Measurements from ENCODE around the gene VWF. TPM values are rescaled to one million over a fixed set of nuclear protein-coding genes. Genes with fewer than 3 reads are reported as not detected.

Gene VWF
- total and polyA plus RNA-seq, 2 experiments from 2014 or later, result 0.42 to 0.56 TPM

DNA sequence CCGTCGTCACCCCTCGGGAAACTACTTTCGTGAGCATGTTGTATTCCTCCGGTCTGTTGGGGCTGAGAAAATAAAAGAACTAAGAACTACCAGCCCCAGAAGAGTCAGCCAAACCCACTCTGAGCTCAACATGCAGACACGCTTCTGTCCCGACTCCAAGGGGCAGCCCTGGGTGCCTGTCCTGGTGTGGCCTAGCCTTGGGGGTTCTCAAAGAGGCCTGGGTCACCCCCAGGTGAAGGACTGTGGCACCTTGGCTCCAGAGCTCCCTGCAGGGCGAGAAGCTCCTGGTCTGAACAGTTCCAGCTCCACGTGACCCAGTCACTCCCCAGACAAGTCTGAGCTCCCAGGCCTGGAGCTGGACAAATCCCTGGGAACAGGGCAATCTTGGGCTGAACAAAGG lies 87.0 kb downstream of the VWF start:
- Histone ChIP-seq H3K27me3 (ENCODE audit: insufficient read depth) (no peaks in the 10 kb centered on the region), H3K4me3 (no peak overlapping the region), H3K4me2 (no peak overlapping the region), H4K20me1 (replicated peaks; ENCODE audit: insufficient read depth) (no peaks in the 10 kb centered on the region), H3F3A (replicated peaks; ENCODE audit: low read depth) (no peaks in the 10 kb centered on the region), H3K9me2 (ENCODE audit: insufficient read depth) (no peaks in the 10 kb centered on the region), H3K4me1 (ENCODE audit: insufficient read depth) (no peaks in the 10 kb centered on the region), H3K36me3 (ENCODE audit: insufficient read depth) (no peaks in the 10 kb centered on the region), H2AFZ (no peak overlapping the region), H3K79me2 (replicated peaks; ENCODE audit: insufficient read depth) (no peaks in the 10 kb centered on the region), H3K27ac (ENCODE audit: low read depth) (no peak overlapping the region)
- Mint-ChIP-seq H3K27ac (no peak overlapping the region), H3K4me1 (peaks cover 19% of the 10 kb centered on the region), H3K36me3 (ENCODE audit: low read depth) (no peaks in the 10 kb centered on the region), H3K4me3 (no peak overlapping the region), H3K27me3 (ENCODE audit: insufficient read depth, low read depth, poor library complexity) (peaks cover 3% of the 10 kb centered on the region), H3K9me3 (no peaks in the 10 kb centered on the region)
- no peak for ATAC-seq
- no peak for DNase-seq (ENCODE audit: low spot score)
- TF ChIP-seq, protein P1, sequence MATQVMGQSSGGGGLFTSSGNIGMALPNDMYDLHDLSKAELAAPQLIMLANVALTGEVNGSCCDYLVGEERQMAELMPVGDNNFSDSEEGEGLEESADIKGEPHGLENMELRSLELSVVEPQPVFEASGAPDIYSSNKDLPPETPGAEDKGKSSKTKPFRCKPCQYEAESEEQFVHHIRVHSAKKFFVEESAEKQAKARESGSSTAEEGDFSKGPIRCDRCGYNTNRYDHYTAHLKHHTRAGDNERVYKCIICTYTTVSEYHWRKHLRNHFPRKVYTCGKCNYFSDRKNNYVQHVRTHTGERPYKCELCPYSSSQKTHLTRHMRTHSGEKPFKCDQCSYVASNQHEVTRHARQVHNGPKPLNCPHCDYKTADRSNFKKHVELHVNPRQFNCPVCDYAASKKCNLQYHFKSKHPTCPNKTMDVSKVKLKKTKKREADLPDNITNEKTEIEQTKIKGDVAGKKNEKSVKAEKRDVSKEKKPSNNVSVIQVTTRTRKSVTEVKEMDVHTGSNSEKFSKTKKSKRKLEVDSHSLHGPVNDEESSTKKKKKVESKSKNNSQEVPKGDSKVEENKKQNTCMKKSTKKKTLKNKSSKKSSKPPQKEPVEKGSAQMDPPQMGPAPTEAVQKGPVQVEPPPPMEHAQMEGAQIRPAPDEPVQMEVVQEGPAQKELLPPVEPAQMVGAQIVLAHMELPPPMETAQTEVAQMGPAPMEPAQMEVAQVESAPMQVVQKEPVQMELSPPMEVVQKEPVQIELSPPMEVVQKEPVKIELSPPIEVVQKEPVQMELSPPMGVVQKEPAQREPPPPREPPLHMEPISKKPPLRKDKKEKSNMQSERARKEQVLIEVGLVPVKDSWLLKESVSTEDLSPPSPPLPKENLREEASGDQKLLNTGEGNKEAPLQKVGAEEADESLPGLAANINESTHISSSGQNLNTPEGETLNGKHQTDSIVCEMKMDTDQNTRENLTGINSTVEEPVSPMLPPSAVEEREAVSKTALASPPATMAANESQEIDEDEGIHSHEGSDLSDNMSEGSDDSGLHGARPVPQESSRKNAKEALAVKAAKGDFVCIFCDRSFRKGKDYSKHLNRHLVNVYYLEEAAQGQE (IDR thresholded peaks at IDR 0.05; ENCODE audit: unreplicated experiment), result no peak
- TF ChIP-seq EZH2phosphoT487 (IDR thresholded peaks at IDR 0.05; ENCODE audit: unreplicated experiment), result no peak
- TF ChIP-seq POLR2AphosphoS5 (IDR thresholded peaks at IDR 0.05; ENCODE audit: low read depth), result no peak
- TF ChIP-seq, protein P2, sequence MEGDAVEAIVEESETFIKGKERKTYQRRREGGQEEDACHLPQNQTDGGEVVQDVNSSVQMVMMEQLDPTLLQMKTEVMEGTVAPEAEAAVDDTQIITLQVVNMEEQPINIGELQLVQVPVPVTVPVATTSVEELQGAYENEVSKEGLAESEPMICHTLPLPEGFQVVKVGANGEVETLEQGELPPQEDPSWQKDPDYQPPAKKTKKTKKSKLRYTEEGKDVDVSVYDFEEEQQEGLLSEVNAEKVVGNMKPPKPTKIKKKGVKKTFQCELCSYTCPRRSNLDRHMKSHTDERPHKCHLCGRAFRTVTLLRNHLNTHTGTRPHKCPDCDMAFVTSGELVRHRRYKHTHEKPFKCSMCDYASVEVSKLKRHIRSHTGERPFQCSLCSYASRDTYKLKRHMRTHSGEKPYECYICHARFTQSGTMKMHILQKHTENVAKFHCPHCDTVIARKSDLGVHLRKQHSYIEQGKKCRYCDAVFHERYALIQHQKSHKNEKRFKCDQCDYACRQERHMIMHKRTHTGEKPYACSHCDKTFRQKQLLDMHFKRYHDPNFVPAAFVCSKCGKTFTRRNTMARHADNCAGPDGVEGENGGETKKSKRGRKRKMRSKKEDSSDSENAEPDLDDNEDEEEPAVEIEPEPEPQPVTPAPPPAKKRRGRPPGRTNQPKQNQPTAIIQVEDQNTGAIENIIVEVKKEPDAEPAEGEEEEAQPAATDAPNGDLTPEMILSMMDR (conservative IDR thresholded peaks at IDR 0.05; ENCODE audit: low read depth in 2 of 2), result no peak
- TF ChIP-seq CREB1 (CRISPR knock-in tag; IDR thresholded peaks at IDR 0.05; ENCODE audit: low read depth), result no peak
- TF ChIP-seq, protein P3, sequence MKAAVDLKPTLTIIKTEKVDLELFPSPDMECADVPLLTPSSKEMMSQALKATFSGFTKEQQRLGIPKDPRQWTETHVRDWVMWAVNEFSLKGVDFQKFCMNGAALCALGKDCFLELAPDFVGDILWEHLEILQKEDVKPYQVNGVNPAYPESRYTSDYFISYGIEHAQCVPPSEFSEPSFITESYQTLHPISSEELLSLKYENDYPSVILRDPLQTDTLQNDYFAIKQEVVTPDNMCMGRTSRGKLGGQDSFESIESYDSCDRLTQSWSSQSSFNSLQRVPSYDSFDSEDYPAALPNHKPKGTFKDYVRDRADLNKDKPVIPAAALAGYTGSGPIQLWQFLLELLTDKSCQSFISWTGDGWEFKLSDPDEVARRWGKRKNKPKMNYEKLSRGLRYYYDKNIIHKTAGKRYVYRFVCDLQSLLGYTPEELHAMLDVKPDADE (IDR thresholded peaks at IDR 0.05), result no peak
- no peak for TF ChIP-seq STAT1 (IDR thresholded peaks at IDR 0.05; ENCODE audit: unreplicated experiment)
- TF ChIP-seq ZNF114 (CRISPR knock-in tag; IDR thresholded peaks at IDR 0.05), result no peak
- TF ChIP-seq, protein P4, sequence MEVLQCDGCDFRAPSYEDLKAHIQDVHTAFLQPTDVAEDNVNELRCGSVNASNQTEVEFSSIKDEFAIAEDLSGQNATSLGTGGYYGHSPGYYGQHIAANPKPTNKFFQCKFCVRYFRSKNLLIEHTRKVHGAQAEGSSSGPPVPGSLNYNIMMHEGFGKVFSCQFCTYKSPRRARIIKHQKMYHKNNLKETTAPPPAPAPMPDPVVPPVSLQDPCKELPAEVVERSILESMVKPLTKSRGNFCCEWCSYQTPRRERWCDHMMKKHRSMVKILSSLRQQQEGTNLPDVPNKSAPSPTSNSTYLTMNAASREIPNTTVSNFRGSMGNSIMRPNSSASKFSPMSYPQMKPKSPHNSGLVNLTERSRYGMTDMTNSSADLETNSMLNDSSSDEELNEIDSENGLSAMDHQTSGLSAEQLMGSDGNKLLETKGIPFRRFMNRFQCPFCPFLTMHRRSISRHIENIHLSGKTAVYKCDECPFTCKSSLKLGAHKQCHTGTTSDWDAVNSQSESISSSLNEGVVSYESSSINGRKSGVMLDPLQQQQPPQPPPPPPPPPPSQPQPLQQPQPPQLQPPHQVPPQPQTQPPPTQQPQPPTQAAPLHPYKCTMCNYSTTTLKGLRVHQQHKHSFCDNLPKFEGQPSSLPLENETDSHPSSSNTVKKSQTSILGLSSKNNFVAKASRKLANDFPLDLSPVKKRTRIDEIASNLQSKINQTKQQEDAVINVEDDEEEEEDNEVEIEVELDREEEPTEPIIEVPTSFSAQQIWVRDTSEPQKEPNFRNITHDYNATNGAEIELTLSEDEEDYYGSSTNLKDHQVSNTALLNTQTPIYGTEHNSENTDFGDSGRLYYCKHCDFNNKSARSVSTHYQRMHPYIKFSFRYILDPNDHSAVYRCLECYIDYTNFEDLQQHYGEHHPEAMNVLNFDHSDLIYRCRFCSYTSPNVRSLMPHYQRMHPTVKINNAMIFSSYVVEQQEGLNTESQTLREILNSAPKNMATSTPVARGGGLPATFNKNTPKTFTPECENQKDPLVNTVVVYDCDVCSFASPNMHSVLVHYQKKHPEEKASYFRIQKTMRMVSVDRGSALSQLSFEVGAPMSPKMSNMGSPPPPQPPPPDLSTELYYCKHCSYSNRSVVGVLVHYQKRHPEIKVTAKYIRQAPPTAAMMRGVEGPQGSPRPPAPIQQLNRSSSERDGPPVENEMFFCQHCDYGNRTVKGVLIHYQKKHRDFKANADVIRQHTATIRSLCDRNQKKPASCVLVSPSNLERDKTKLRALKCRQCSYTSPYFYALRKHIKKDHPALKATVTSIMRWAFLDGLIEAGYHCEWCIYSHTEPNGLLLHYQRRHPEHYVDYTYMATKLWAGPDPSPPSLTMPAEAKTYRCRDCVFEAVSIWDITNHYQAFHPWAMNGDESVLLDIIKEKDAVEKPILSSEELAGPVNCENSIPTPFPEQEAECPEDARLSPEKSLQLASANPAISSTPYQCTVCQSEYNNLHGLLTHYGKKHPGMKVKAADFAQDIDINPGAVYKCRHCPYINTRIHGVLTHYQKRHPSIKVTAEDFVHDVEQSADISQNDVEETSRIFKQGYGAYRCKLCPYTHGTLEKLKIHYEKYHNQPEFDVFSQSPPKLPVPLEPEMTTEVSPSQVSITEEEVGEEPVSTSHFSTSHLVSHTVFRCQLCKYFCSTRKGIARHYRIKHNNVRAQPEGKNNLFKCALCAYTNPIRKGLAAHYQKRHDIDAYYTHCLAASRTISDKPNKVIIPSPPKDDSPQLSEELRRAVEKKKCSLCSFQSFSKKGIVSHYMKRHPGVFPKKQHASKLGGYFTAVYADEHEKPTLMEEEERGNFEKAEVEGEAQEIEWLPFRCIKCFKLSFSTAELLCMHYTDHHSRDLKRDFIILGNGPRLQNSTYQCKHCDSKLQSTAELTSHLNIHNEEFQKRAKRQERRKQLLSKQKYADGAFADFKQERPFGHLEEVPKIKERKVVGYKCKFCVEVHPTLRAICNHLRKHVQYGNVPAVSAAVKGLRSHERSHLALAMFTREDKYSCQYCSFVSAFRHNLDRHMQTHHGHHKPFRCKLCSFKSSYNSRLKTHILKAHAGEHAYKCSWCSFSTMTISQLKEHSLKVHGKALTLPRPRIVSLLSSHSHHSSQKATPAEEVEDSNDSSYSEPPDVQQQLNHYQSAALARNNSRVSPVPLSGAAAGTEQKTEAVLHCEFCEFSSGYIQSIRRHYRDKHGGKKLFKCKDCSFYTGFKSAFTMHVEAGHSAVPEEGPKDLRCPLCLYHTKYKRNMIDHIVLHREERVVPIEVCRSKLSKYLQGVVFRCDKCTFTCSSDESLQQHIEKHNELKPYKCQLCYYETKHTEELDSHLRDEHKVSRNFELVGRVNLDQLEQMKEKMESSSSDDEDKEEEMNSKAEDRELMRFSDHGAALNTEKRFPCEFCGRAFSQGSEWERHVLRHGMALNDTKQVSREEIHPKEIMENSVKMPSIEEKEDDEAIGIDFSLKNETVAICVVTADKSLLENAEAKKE (CRISPR knock-in tag; IDR thresholded peaks at IDR 0.05), result no peak
- no peak for TF ChIP-seq NANOG (IDR thresholded peaks at IDR 0.05; ENCODE audit: borderline replicate concordance)
- TF ChIP-seq EZH2 (IDR thresholded peaks at IDR 0.05; ENCODE audit: low read depth, unreplicated experiment), result no peak
- TF ChIP-seq JUNB (IDR thresholded peaks at IDR 0.05; ENCODE audit: unreplicated experiment), result no peak
- TF ChIP-seq ZNF331 (CRISPR knock-in tag; IDR thresholded peaks at IDR 0.05; ENCODE audit: low read depth), result no peak
